ENCODE results near the gene SH3PXD2B. TPM values are rescaled to one million over a fixed set of nuclear protein-coding genes. Genes with fewer than 3 reads are reported as not detected.
A peak's percentile ranks its signal among the peaks of the same experiment; 100 is the strongest.

SH3PXD2B gene
- total RNA-seq, 1 experiment from 2014 or later = 27.5 TPM

DNA sequence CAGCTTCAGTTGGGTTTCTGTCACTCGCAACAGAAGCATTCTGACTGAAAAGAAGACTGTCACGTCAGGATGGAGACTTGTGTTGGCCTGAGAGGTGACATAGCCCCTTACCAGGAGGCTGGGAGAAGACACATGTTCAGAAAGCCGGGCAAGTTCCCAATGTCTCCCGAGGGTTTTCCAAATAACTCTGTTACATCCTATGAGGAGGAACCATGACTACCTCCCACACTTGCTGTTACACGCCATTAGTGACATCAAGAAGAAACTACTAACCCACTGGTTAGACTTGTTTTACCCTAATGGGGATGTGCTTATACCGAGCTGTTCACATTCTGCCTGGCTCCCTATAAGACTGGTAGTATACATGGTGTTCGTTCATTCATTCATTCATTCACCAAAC, 33.3 kb downstream of the SH3PXD2B start:
- H3K4me1 ChIP-seq (ENCODE audit: control insufficient read depth in 1 of 2, insufficient read depth in 2 of 2, low read length in 2 of 2) = peaks cover 0 to 10% of the 10 kb centered on the region in 2 experiments; a peak in 2 of 4 replicates
- ATAC-seq (no peak), DNase-seq (ENCODE audit: low read depth, low spot score) (no peak)
- no peaks in the 10 kb centered on the region for H3K27me3 ChIP-seq (ENCODE audit: insufficient read depth, low read length)
- H3K9ac ChIP-seq (ENCODE audit: low read length) = no peak overlapping the region
- no peaks in the 10 kb centered on the region; a peak in 2 of 4 replicates for H3K36me3 ChIP-seq (ENCODE audit: control insufficient read depth in 1 of 2, insufficient read depth in 2 of 2, low read length in 2 of 2)
- H4K20me1 ChIP-seq (ENCODE audit: insufficient read depth) = no peaks in the 10 kb centered on the region
- peak overlapping the region; percentile 3; the same call in 1 of the 2 replicates for H3K4me2 ChIP-seq (ENCODE audit: low read length)
- no peak for TF ChIP-seq EGR1 (IDR thresholded peaks at IDR 0.05; ENCODE audit: low read depth)
- TF ChIP-seq, protein P1, sequence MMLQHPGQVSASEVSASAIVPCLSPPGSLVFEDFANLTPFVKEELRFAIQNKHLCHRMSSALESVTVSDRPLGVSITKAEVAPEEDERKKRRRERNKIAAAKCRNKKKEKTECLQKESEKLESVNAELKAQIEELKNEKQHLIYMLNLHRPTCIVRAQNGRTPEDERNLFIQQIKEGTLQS (IDR thresholded peaks at IDR 0.05) = no peak
- TF ChIP-seq, protein P2, sequence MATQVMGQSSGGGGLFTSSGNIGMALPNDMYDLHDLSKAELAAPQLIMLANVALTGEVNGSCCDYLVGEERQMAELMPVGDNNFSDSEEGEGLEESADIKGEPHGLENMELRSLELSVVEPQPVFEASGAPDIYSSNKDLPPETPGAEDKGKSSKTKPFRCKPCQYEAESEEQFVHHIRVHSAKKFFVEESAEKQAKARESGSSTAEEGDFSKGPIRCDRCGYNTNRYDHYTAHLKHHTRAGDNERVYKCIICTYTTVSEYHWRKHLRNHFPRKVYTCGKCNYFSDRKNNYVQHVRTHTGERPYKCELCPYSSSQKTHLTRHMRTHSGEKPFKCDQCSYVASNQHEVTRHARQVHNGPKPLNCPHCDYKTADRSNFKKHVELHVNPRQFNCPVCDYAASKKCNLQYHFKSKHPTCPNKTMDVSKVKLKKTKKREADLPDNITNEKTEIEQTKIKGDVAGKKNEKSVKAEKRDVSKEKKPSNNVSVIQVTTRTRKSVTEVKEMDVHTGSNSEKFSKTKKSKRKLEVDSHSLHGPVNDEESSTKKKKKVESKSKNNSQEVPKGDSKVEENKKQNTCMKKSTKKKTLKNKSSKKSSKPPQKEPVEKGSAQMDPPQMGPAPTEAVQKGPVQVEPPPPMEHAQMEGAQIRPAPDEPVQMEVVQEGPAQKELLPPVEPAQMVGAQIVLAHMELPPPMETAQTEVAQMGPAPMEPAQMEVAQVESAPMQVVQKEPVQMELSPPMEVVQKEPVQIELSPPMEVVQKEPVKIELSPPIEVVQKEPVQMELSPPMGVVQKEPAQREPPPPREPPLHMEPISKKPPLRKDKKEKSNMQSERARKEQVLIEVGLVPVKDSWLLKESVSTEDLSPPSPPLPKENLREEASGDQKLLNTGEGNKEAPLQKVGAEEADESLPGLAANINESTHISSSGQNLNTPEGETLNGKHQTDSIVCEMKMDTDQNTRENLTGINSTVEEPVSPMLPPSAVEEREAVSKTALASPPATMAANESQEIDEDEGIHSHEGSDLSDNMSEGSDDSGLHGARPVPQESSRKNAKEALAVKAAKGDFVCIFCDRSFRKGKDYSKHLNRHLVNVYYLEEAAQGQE (IDR thresholded peaks at IDR 0.05; ENCODE audit: low read depth) = no peak
- no peak for TF ChIP-seq YY1 (IDR thresholded peaks at IDR 0.05; ENCODE audit: extremely low read depth, insufficient replicate concordance, low read depth, low read length)
- TF ChIP-seq POLR2A (IDR thresholded peaks at IDR 0.05; ENCODE audit: borderline replicate concordance, extremely low read depth, insufficient read depth, insufficient read length) = no peak
- TF ChIP-seq, protein P3, sequence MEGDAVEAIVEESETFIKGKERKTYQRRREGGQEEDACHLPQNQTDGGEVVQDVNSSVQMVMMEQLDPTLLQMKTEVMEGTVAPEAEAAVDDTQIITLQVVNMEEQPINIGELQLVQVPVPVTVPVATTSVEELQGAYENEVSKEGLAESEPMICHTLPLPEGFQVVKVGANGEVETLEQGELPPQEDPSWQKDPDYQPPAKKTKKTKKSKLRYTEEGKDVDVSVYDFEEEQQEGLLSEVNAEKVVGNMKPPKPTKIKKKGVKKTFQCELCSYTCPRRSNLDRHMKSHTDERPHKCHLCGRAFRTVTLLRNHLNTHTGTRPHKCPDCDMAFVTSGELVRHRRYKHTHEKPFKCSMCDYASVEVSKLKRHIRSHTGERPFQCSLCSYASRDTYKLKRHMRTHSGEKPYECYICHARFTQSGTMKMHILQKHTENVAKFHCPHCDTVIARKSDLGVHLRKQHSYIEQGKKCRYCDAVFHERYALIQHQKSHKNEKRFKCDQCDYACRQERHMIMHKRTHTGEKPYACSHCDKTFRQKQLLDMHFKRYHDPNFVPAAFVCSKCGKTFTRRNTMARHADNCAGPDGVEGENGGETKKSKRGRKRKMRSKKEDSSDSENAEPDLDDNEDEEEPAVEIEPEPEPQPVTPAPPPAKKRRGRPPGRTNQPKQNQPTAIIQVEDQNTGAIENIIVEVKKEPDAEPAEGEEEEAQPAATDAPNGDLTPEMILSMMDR (IDR thresholded peaks at IDR 0.05 in 2 of 3, conservative IDR thresholded peaks at IDR 0.05 in 1 of 3; ENCODE audit: borderline replicate concordance in 1 of 3, insufficient read depth in 1 of 3, low read depth in 2 of 3, low read length in 2 of 3) = no peak
- TF ChIP-seq SP1 (IDR thresholded peaks at IDR 0.05; ENCODE audit: low read depth) = no peak
- TF ChIP-seq CEBPB (IDR thresholded peaks at IDR 0.05; ENCODE audit: low read depth) = no peak
- TF ChIP-seq POLR2AphosphoS5 (IDR thresholded peaks at IDR 0.05; ENCODE audit: low read depth, low read length) = no peak
- no peak for TF ChIP-seq FOSL1 (IDR thresholded peaks at IDR 0.05; ENCODE audit: low read depth)
- no peaks in the 10 kb centered on the region for H3K9me3 ChIP-seq (ENCODE audit: control insufficient read depth in 1 of 2, insufficient read depth in 1 of 2, low read depth in 1 of 2, low read length in 2 of 2)
- no peak overlapping the region for H3K4me3 ChIP-seq (replicated peaks in 1 of 2; ENCODE audit: low read depth in 1 of 2, low read length in 2 of 2)
- no peak overlapping the region for H2AFZ ChIP-seq (ENCODE audit: low read depth, low read length, poor library complexity, severe bottlenecking)
- CTCF ChIA-PET = interaction anchor here (1.1 kb wide), 1 partner anchor 31 kb away, joined by 3 read pairs; no protein-coding TSS in a partner anchor
- POLR2A ChIA-PET = no interaction called here
- RAD21 ChIA-PET (ENCODE audit: low non-redundant PET in 1 of 2, low total read pairs in 2 of 2, uncharacterized antibody in 2 of 2, unreplicated experiment in 2 of 2) = no interaction called here
- intact Hi-C loops (cut with micrococcal nuclease) = no loop called here
- H3K79me2 ChIP-seq (ENCODE audit: insufficient read depth, low read length) = peaks cover 4% of the 10 kb centered on the region; the same call in 1 of the 2 replicates
- no peak overlapping the region for H3K27ac ChIP-seq (ENCODE audit: low read depth, low read length)
- no TSS peak for BruUV-seq (replicated peaks)
- H3K9me2 ChIP-seq (ENCODE audit: insufficient read depth) = no peaks in the 10 kb centered on the region

All from HCT116 (cell line).